Tibial nerve (tissue), 4 donors: ENCODE measurements around the gene UTP4. TPM values are rescaled to one million over a fixed set of nuclear protein-coding genes. Genes with fewer than 3 reads are reported as not detected.

ENCODE experiments used
- DNase-seq, 2 donors: peaks; one replicate each; pipeline ENCODE4 v3.0.0-alpha.2; 2019; ENCODE audit warnings: low spot score in 2 of 2
- H3K27ac ChIP-seq, 4 donors: fragments of 200-600 bp; sonication (generic) in 3 of 4; one replicate each; pipeline ENCODE4 v1.5.1; 2017 to 2019; ENCODE audit warnings: mild to moderate bottlenecking in 1 of 4
- H3K27me3 ChIP-seq, 2 donors: fragments of 200-600 bp; sonication (generic) in 1 of 2; one replicate each; pipeline versions ENCODE4 v1.5.1 to v1.6.0; 2017 to 2019
- H3K36me3 ChIP-seq, 3 donors: fragments of 200-600 bp; sonication (generic); one replicate each; pipeline ENCODE4 v1.5.1; 2018 to 2019
- H3K4me1 ChIP-seq, 4 donors: fragments of 200-600 bp; sonication (generic) in 3 of 4; one replicate each; pipeline ENCODE4 v1.5.1; 2017 to 2019
- H3K4me3 ChIP-seq, 4 donors: fragments of 200-600 bp; sonication (generic) in 3 of 4; one replicate each; pipeline ENCODE4 v1.5.1; 2017 to 2019; ENCODE audit warnings: mild to moderate bottlenecking in 1 of 4, moderate library complexity in 1 of 4
- H3K9me3 ChIP-seq, 4 donors: fragments of 200-600 bp; sonication (generic) in 3 of 4; one replicate each; pipeline ENCODE4 v1.5.1; 2017 to 2019
- EP300 ChIP-seq, 2 donors: sonication (generic); formaldehyde crosslinking; IDR thresholded peaks; one replicate each; pipeline ENCODE4 v1.6.1; 2017; ENCODE audit warnings: antibody characterized with exemption in 2 of 2, mild to moderate bottlenecking in 1 of 2
- POLR2A ChIP-seq, 2 donors: fragments of 450-650 bp; IDR thresholded peaks; one replicate each; pipeline ENCODE4 v1.6.1; 2017; ENCODE audit warnings: antibody characterized with exemption in 2 of 2, mild to moderate bottlenecking in 2 of 2, moderate library complexity in 2 of 2
- WGBS, 2 donors: methylation state at CpG; one replicate each; pipeline ENCODE4 v1.1.5; 2018; 5-methylcytosine and 5-hydroxymethylcytosine counted together
- total RNA-seq, 4 donors: library from RNA; depleted of rRNA; stranded (reverse); fragments of >200 nt; gene quantifications; one replicate each; pipeline ENCODE4 v1.1.0, GENCODE V29; 2016
- TF ChIP-seq, protein P1 (sequence below), 5 experiments: fragments of 200-600 bp in 3 of 5; fragments of 450-650 bp in 2 of 5; sonication (generic) in 3 of 5; IDR thresholded peaks; one replicate each; pipeline ENCODE4 v1.5.1; 2016 to 2019; ENCODE audit warnings: antibody characterized with exemption in 5 of 5, mild to moderate bottlenecking in 3 of 5, moderate library complexity in 2 of 5

The UTP4 gene
- total RNA-seq, 4 donors from 2014 or later, result 17.6 to 48.0 (median 24.1) TPM

GRCh38 chr16:69114346-69114975, 18.0 kb upstream of the UTP4 start:
- no peak for DNase-seq
- 90 to 93% methylated on average over 25 of the region's 25 CpGs for WGBS, 2 donors
- no peak overlapping the region for H3K27ac ChIP-seq
- peaks cover 0 to 15% (median 3%) of the 10 kb centered on the region in 4 donors for H3K4me1 ChIP-seq
- H3K27me3 ChIP-seq, result no peaks in the 10 kb centered on the region
- no peak overlapping the region for H3K4me3 ChIP-seq
- H3K36me3 ChIP-seq, result peaks cover 0 to 97% (median 9%) of the 10 kb centered on the region in 3 donors
- no peaks in the 10 kb centered on the region for H3K9me3 ChIP-seq
- no peak for TF ChIP-seq EP300 (IDR thresholded peaks at IDR 0.05)
- TF ChIP-seq POLR2A (IDR thresholded peaks at IDR 0.05), result no peak
- TF ChIP-seq, protein P1, sequence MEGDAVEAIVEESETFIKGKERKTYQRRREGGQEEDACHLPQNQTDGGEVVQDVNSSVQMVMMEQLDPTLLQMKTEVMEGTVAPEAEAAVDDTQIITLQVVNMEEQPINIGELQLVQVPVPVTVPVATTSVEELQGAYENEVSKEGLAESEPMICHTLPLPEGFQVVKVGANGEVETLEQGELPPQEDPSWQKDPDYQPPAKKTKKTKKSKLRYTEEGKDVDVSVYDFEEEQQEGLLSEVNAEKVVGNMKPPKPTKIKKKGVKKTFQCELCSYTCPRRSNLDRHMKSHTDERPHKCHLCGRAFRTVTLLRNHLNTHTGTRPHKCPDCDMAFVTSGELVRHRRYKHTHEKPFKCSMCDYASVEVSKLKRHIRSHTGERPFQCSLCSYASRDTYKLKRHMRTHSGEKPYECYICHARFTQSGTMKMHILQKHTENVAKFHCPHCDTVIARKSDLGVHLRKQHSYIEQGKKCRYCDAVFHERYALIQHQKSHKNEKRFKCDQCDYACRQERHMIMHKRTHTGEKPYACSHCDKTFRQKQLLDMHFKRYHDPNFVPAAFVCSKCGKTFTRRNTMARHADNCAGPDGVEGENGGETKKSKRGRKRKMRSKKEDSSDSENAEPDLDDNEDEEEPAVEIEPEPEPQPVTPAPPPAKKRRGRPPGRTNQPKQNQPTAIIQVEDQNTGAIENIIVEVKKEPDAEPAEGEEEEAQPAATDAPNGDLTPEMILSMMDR (IDR thresholded peaks at IDR 0.05), result no peak

GRCh38 chr16:69114976-69115355, 17.5 kb upstream of the UTP4 start:
- no peak overlapping the region for H3K27ac ChIP-seq
- no peak overlapping the region for H3K4me3 ChIP-seq
- TF ChIP-seq EP300 (IDR thresholded peaks at IDR 0.05) (no peak), POLR2A (IDR thresholded peaks at IDR 0.05) (no peak)
- TF ChIP-seq, protein P1 (IDR thresholded peaks at IDR 0.05), result no peak
- peaks cover 0 to 17% (median 3%) of the 10 kb centered on the region in 4 donors for H3K4me1 ChIP-seq
- no peaks in the 10 kb centered on the region for H3K9me3 ChIP-seq
- peaks cover 0 to 97% (median 12%) of the 10 kb centered on the region in 3 donors for H3K36me3 ChIP-seq
- H3K27me3 ChIP-seq, result no peaks in the 10 kb centered on the region
- no peak for DNase-seq
- 93 to 96% methylated on average over 6 of the region's 6 CpGs for WGBS, 2 donors

GRCh38 chr16:69115361-69115760, 17.1 kb upstream of the UTP4 start:
- DNase-seq, result no peak
- Histone ChIP-seq H3K27ac (no peak overlapping the region), H3K4me3 (no peak overlapping the region), H3K36me3 (peaks cover 0 to 97% (median 14%) of the 10 kb centered on the region in 3 donors), H3K4me1 (peaks cover 0 to 17% (median 3%) of the 10 kb centered on the region in 4 donors), H3K27me3 (no peaks in the 10 kb centered on the region), H3K9me3 (no peaks in the 10 kb centered on the region)
- 95 to 97% methylated on average over 5 of the region's 5 CpGs for WGBS, 2 donors
- TF ChIP-seq POLR2A (IDR thresholded peaks at IDR 0.05) (no peak), EP300 (IDR thresholded peaks at IDR 0.05) (no peak)
- TF ChIP-seq, protein P1 (IDR thresholded peaks at IDR 0.05), result no peak

- H3K4me1 ChIP-seq, result peaks cover 0 to 17% (median 3%) of the 10 kb centered on the region in 4 donors
- no peak for DNase-seq
- no peaks in the 10 kb centered on the region for H3K9me3 ChIP-seq
- peaks cover 0 to 97% (median 14%) of the 10 kb centered on the region in 3 donors for H3K36me3 ChIP-seq
- H3K27me3 ChIP-seq, result no peaks in the 10 kb centered on the region
- no peak overlapping the region for H3K4me3 ChIP-seq
- TF ChIP-seq EP300 (IDR thresholded peaks at IDR 0.05) (no peak), POLR2A (IDR thresholded peaks at IDR 0.05) (no peak)
- TF ChIP-seq, protein P1 (IDR thresholded peaks at IDR 0.05), result no peak
- 69 to 71% methylated on average over 1 of the region's 1 CpG for WGBS, 2 donors
- H3K27ac ChIP-seq, result no peak overlapping the region
Observed at GRCh38 chr16:69115837-69116236, 16.6 kb upstream of the UTP4 start.

GRCh38 chr16:69116256-69116875, 16.1 kb upstream of the UTP4 start:
- no peak for DNase-seq
- no peaks in the 10 kb centered on the region for H3K9me3 ChIP-seq
- TF ChIP-seq, protein P1 (IDR thresholded peaks at IDR 0.05), result no peak
- no peak for TF ChIP-seq POLR2A (IDR thresholded peaks at IDR 0.05)
- TF ChIP-seq EP300 (IDR thresholded peaks at IDR 0.05), result no peak
- no peaks in the 10 kb centered on the region for H3K27me3 ChIP-seq
- H3K27ac ChIP-seq, result no peak overlapping the region
- 79 to 85% methylated on average over 7 of the region's 7 CpGs for WGBS, 2 donors
- H3K36me3 ChIP-seq, result peaks cover 0 to 97% (median 14%) of the 10 kb centered on the region in 3 donors
- H3K4me1 ChIP-seq, result peaks cover 0 to 17% (median 3%) of the 10 kb centered on the region in 4 donors
- no peak overlapping the region for H3K4me3 ChIP-seq
